ENCODE measurements around the gene BRCA2. TPM values are rescaled to one million over a fixed set of nuclear protein-coding genes. Genes with fewer than 3 reads are reported as not detected.

The BRCA2 gene
- total and polyA plus RNA-seq, 9 of the 15 experiments (the other 6 are each of a cell fraction or from before 2014, with no cell fraction given), result 4.1 to 17.3 (median 5.8) TPM

DNA sequence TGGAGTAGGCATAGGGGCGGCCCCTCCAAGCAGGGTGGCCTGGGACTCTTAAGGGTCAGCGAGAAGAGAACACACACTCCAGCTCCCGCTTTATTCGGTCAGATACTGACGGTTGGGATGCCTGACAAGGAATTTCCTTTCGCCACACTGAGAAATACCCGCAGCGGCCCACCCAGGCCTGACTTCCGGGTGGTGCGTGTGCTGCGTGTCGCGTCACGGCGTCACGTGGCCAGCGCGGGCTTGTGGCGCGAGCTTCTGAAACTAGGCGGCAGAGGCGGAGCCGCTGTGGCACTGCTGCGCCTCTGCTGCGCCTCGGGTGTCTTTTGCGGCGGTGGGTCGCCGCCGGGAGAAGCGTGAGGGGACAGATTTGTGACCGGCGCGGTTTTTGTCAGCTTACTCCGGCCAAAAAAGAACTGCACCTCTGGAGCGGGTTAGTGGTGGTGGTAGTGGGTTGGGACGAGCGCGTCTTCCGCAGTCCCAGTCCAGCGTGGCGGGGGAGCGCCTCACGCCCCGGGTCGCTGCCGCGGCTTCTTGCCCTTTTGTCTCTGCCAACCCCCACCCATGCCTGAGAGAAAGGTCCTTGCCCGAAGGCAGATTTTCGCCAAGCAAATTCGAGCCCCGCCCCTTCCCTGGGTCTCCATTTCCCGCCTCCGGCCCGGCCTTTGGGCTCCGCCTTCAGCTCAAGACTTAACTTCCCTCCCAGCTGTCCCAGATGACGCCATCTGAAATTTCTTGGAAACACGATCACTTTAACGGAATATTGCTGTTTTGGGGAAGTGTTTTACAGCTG is at the start of gene BRCA2, which contains the start of gene ZAR1L (continued):
- TF ChIP-seq, protein P1, sequence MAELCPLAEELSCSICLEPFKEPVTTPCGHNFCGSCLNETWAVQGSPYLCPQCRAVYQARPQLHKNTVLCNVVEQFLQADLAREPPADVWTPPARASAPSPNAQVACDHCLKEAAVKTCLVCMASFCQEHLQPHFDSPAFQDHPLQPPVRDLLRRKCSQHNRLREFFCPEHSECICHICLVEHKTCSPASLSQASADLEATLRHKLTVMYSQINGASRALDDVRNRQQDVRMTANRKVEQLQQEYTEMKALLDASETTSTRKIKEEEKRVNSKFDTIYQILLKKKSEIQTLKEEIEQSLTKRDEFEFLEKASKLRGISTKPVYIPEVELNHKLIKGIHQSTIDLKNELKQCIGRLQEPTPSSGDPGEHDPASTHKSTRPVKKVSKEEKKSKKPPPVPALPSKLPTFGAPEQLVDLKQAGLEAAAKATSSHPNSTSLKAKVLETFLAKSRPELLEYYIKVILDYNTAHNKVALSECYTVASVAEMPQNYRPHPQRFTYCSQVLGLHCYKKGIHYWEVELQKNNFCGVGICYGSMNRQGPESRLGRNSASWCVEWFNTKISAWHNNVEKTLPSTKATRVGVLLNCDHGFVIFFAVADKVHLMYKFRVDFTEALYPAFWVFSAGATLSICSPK (IDR thresholded peaks at IDR 0.05; ENCODE audit: borderline replicate concordance), result no peak
- TF ChIP-seq HIVEP1 (CRISPR knock-in tag; IDR thresholded peaks at IDR 0.05) (no peak), BHLHE40 (IDR thresholded peaks at IDR 0.05; ENCODE audit: low read length) (peak; percentile 88), ZBTB40 (IDR thresholded peaks at IDR 0.05) (no peak), ZBTB40 (CRISPR knock-in tag; IDR thresholded peaks at IDR 0.05) (no peak), ZNF212 (CRISPR knock-in tag; IDR thresholded peaks at IDR 0.05) (no peak), HNRNPUL1 (IDR thresholded peaks at IDR 0.05; ENCODE audit: low read length) (no peak), SREBF2 (CRISPR knock-in tag; IDR thresholded peaks at IDR 0.05) (no peak), CBFB (CRISPR knock-in tag; IDR thresholded peaks at IDR 0.05) (no peak), ZNF124 (CRISPR knock-in tag; IDR thresholded peaks at IDR 0.05) (no peak), ZNF696 (CRISPR knock-in tag; conservative IDR thresholded peaks at IDR 0.05) (no peak), SRF (CRISPR knock-in tag; IDR thresholded peaks at IDR 0.05) (no peak; a peak in 1 of 4 replicates), PHF21A (IDR thresholded peaks at IDR 0.05; ENCODE audit: borderline replicate concordance, low read depth) (no peak), SLC30A9 (CRISPR knock-in tag; IDR thresholded peaks at IDR 0.05) (no peak), ZNF764 (CRISPR knock-in tag; IDR thresholded peaks at IDR 0.05; ENCODE audit: low read depth) (no peak)
- TF ChIP-seq, protein P2, sequence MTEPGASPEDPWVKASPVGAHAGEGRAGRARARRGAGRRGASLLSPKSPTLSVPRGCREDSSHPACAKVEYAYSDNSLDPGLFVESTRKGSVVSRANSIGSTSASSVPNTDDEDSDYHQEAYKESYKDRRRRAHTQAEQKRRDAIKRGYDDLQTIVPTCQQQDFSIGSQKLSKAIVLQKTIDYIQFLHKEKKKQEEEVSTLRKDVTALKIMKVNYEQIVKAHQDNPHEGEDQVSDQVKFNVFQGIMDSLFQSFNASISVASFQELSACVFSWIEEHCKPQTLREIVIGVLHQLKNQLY (CRISPR knock-in tag; conservative IDR thresholded peaks at IDR 0.05), result no peak
